ENCODE data around the gene NACC2.

GRCh38 chr9:136129176-136129575, 34.1 kb upstream of the NACC2 start:
- TF ChIP-seq CTCF (IDR thresholded peaks at IDR 0.05; ENCODE audit: extremely low read depth in 1 of 2, insufficient read depth in 1 of 2, low read depth in 1 of 2, low read length in 2 of 2): no peak
- no peak for TF ChIP-seq FOS (IDR thresholded peaks at IDR 0.05; ENCODE audit: borderline replicate concordance, insufficient read depth, low read length)
- TF ChIP-seq EZH2 (IDR thresholded peaks at IDR 0.05; ENCODE audit: borderline replicate concordance, low read depth, low read length, severe bottlenecking): no peak
- no peak for TF ChIP-seq POLR2A (IDR thresholded peaks at IDR 0.05; ENCODE audit: low read depth, low read length)
- no peak for TF ChIP-seq JUN (IDR thresholded peaks at IDR 0.05; ENCODE audit: borderline replicate concordance, insufficient read depth, insufficient read length, low read depth)
- TF ChIP-seq MAX (IDR thresholded peaks at IDR 0.05; ENCODE audit: insufficient read depth, insufficient read length): no peak
